GM19025 (cell line): ENCODE results near the gene TRAF2.

Source experiments
- ATAC-seq: cut with Tn5 transposase; IDR thresholded peaks from one replicate; pipeline ENCODE4 v1.9.1; 2021; ENCODE audit warnings: mild to moderate bottlenecking, low read depth, moderate library complexity; ENCODE audit not compliant: unreplicated experiment

TRAF2 gene

DNA sequence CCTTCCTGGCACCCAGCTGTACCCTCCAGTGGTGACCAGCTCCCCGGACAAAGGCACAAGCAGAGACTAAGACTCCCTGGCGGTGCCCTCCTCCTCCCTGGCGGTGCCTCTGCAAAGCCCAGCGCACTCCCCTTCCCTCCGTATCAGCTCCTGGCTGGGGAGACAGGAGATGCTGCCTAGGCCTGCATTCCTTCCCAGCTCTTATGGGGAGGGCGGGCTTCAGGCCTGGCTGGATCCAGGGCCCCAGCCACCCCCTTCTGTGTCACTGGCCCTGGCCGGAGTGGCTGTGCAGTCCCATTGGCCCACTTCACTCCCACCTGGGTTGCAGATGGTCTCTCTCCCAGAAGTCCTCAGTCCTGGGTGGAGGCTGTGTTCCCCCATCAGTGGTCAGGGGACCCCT is 72.2 kb downstream of the TRAF2 start:
- ATAC-seq, result no peak

DNA sequence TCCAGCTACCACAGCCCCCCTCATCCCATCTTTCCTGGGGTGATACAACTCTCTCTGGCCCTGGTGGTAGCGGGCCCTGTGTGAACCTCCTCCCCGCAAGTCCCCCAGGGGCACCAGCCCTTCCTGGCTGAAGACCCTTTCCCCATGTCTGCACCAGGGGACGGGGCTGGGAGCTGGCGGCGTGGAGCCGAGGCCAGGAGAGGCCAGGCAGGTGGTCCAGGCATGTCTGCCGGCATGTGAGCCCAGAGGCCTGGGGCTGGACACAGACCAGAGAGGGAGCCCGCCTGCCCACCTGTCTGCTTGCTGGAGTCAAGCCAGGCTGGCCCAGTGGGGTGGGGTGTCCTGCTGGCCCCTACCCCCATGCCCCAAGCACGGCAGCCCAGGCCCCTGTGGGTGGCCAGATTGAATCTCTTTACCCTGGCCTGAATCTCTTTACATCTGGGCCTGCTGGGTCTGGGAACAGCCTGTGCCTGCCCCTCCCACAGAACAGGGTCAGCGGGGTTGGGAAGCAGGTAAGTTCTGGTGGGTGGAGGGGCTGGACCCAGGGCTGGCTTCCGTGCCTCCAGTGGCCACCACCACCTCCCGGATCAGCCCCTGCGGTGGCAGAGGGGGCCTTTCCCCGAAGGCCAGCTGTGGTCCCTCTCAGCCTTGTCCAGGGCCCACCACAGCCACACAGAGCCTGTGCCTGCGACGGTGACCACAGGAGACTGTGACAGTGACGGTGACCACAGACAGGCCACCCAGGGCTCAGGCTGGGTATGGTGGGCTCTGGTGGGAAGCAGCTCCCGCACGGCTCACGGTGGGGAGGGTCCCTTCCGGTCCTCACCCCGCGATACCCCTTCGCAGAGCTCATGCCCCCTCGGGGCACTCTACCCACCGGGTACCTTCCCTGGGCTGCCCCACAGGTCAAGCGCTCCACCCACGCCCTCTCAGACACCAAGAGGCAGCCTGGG is 72.9 kb downstream of the TRAF2 start:
- ATAC-seq, result no peak

DNA sequence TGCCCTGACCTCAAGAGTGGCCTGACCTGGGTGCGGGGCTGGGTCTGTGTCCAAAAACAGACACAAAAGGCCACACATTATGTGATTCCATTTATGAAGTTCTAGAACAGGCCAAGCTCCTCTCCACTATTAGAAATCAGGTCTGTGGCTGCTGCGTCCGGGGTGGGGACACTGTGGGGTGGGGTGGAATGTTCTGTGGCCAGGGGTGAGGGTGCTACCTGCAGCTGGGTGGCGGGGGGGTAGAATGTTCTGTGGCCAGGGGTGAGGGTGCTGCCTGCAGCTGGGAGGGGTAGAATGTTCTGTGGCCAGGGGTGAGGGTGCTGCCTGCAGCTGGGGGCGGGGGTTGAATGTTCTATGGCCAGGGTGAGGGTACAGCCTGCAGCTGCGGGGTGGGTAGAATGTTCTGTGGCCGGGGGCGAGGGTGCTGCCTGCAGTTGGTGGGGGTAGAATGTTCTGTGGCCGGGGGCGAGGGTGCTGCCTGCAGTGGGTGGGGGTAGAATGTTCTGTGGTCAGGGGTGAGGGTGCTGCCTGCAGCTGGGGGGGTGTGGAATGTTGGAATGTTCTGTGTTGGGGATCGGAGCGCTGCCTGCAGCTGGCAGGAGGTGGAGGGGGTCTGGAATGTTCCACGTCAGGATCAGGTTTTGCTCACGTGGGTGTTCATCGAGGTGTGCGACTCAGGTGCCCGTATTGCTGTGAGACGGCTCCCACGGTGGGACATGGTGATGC is 74.1 kb downstream of the TRAF2 start:
- no peak for ATAC-seq

DNA sequence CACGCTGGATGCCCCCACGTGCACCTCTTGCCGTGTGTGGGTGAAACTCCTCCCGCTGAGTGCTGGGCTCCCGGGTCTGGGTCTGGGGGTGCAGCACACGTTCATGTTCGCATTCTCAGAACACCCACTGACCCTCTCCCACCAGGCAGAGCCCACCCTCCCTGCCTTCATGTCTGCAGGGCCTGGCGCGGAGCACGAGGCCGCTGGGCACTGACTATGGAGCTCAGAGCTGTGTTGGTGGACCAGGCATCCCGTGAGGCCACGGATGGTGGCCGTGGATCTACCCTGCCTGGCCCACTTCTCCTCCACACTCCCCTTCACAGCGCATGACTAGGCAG is 74.6 kb downstream of the TRAF2 start:
- no peak for ATAC-seq

DNA sequence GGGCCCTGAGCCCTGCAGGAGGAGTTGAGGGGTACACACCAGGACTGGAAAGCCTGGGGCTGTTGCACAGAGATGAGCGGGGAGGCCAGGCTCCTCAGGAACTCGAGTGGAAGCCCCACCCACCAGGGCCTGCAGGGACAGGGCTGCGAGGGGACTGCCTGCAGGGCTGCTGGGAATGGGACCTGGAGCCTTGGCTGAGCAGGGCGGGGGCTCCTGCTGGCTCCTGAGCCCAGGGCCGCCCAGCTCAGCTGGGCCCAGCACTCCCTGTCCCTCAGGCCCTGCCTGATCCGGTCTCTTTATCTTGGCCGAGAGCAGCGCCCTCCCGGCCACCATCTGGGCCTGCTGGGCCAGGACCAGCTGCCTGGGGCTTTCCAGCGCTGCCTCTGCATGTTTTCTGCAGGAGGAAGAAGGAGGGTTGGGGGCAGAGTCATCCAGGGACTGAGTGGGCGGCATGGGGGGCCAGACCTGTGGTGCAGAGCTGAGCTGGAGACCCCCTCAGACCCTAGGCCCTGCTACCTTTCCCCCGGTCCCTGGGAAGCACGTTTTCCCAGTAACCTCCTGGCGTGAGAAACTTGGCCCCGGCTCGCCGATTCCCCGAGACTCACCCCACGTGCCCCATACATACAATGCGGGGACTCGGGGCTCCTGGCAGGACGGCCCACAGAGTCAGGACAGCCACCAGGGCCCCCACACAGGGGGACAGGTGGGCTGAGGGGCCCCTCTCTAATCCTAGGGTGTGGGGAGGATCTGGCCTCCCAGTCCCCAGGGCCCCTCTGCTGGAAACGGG is 75.2 kb downstream of the TRAF2 start:
- ATAC-seq, result no peak

DNA sequence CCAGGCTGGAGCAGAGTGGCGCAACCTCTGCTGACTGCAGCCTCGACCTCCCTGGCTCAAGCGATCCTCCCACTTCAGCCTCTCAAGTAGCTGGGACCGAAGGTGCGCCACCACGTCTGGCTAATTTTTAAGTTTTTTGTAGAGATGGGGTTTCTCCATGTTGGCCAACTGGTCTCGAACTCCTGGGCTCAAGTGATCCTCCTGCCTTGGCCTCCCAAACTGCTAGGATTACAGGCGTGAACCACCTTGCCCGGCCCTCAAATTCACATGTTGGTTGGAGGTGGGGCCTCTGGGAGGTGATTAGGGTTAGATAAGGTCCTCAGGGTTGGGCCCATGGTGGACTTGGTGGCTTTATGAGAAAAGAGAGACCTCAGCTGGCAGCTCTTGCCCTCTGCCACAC is 75.8 kb downstream of the TRAF2 start:
- no peak for ATAC-seq

DNA sequence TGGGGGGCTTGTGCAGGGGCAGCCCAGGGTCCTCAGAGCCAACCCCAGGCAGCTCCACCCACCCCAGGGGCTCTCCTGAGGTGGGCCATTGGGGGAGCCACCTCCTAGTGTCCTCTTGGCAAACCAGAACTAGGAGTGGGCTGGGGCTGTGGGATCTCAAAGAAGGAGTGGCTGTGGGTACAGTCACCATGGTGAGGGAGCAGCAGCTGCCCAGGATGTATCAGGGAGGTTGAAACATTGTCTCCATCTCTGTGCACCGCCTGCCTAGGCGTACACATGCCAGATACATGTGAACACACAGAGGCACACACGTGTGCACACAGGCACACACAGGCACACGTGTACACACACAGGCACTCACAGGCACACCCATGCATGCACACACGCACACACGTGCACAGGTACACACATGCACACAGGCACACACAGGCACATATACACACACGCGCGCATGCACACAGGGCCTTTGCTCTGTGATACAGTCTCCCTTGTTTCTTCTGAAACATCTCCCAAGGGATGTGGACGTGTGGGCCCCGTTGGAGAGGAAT is 76.5 kb downstream of the TRAF2 start:
- ATAC-seq, result no peak

DNA sequence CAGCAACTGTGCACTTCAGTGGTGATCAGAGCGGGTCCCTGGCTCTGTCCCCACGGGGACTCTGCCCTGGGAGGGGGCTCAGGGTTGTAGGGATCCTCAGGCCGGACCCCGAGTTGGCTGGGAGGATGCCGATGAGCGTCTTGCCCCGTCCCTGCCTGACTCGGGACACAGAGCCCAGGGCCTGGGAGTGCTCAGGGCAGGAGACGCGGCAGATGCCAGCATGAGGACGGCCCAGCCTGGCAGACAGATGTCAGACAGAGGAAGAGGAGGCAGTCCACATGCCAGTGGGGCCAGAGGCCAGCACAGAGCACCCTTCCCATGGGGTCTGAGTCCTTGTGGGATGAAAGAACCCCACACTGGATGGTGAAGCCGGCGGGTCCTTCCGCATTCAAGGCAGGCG is 77.0 kb downstream of the TRAF2 start:
- ATAC-seq, result no peak

DNA sequence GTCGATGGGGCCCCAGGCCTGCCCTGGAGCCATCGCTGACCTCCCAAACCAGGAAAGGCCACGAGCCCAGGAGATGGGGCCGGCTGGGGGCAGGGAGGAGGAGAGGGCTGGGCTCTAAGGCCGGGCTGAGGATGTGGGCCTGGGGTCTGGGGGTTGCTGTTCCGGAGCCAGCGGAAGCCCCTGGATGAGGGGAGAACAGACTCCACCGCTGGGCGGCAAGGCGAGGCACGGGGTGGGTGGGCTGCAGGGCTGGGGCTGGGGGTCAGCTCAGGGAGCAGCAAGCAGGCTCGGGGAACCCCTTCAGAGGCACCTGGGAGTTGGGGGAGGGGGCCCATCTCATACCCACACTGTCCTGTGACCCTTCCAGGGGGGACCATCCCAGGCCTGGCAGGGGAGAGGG is 77.4 kb downstream of the TRAF2 start:
- no peak for ATAC-seq

DNA sequence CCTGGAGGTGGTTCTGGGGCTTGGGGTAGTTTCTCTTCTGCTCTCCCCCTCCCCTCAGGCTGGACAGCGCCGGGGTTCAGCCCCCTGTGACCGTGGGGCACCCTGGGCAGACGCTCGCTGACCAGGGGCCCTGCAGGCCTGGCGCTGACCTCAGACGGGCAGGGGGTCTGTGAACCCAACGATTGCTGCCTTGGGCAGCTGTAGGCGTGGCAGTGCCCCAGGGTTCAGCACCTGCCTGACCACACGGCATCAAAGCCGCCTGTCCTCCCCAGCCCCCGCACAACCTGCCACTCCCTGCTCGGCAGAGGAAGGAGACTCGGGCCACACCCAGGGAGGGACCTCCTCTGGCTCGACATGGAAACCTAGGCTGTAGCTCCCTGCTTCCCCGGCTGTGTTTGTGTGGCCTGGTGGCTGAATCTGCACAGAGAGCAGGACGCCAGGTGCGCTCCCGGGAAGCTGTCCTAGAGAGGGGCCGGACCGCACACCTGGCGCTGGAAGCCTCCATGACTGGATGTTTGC is 77.9 kb downstream of the TRAF2 start:
- no peak for ATAC-seq

DNA sequence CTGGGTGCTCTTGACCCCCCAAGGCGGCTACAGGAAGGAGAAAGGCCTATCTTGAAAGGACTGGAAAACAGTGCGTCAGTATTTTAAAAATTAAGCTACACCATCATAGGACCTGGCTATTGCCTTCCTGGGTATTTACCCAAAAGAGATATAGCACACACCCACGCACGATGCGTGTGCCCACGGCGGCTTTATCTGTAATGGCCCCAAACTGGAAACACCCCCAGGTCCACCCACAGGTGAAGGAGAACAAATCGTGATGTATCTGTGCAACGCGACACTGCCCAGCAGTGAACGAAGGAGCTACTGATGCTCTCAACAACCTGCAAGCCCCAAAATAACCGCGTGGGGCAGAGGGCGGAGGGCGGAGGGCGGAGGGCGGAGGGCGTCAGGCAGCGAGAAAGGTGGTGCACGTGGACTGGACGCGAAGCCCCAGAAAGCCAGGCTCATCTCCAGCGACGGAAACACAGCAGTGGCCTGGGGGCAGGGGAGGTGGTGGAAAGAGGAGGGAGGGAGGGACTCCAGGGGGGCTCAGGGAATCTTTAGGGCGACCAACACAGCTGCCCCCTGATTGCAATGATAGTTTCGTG is 78.6 kb downstream of the TRAF2 start:
- no peak for ATAC-seq

DNA sequence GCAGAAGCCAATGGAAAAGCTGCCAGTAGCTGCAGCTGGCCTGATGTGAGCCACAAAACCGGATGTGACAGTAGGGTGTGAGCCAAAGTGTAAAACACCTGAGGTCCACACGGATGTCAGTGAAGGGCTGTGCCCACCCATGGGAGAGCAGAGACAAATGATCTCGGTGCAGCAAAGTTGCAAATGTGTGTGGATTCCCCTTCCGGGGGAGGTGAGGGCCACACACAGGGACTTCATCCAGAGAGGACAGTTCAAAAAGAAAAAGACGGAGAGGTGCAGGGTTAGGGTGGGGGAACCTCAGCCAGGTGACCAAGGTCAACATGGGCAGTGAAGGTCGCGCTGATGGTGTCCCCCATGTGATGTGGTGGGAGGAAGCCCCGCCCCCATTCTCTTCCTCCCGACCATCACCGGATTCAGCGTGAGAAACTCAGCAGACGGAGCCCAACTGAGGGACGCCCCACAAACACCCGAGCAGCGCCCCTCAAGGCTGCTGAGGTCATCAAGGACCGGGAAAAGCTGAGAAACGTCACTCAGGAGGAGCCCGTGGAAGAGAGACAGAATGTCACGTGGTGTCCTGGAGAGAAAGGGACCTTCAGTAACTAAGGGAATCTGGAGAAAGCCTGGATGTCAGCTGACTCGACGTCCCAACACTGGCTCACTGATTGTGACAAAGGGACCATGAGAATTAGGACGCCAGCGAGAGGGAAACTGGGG is 79.6 kb downstream of the TRAF2 start:
- no peak for ATAC-seq

DNA sequence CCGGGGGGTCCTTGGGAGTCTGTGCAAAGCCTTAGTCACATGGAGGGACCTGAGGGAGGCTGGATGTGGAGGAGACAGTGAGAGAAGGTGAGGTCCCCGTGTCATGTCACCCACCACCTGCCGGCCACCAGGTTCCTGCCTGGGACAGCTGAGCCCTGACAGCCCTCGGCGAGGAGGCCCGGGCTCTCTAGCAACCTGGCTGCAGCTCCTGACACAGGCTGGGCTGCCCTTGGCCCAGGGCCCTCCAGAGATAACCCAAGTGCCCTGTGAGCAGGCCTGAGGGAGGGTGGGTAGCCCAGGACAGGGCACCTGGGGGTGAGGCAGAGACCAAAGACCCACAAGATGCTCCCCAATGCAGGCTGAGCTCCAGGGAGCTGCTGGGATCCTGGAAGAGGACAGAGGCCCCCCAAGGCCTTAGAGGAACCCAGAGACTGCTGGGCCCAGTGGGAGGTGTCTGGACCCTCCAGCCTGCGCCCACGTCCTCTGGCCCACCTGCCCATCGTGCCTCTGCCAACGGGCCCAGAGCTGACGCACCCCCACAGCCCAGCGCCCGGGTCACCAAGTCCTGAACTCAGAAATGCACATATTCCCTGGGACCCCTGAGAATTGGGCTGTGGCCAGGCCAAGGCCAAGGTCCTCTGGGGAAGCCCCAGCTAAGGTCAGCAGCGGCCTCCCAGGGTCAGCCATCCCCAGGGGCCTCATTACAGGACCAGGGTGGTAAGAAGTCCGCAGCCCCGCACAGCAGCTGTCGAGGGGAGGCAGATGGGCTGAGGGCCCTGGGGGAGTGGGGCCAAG is 82.2 kb downstream of the TRAF2 start:
- ATAC-seq, result no peak

DNA sequence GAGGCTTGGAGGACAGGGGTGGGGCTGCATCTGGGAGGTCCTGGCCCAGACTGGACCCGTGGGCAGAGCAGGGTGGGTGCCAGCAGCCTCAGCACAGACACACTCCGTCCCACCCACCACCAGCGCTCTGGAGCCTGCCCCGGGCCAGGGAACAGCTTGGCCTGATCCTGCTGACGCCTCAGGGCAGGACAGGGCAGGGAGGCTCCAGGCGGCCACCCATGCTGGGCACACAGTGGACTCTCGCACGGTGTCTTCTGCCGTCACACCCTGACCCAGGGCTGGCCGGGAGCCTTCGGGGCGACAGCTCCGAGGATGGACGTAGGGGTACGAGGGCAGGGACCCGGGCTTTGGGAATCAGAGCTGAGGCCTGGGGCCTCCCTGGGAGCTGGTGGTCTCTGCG is 82.8 kb downstream of the TRAF2 start:
- no peak for ATAC-seq

DNA sequence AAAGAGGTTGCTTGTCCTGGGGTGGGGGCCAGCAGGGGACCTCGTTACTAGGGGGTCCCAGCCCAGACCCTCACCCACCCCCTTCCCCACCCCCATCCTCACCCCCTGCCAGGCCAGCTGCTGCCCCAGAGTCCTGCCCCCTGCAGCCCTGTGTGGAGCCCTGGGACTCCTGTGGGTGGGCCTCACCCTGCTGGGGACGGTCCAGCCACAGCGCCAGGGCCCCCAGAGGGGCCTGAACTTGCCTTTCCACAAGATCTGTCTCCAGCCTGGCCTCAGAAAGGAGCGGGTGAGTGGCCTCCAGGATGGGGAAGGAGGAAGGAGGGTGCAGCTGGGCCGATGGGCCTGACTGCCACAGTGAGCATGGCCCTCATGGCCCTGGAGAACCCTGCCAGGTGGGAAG is 83.5 kb downstream of the TRAF2 start:
- no peak for ATAC-seq

DNA sequence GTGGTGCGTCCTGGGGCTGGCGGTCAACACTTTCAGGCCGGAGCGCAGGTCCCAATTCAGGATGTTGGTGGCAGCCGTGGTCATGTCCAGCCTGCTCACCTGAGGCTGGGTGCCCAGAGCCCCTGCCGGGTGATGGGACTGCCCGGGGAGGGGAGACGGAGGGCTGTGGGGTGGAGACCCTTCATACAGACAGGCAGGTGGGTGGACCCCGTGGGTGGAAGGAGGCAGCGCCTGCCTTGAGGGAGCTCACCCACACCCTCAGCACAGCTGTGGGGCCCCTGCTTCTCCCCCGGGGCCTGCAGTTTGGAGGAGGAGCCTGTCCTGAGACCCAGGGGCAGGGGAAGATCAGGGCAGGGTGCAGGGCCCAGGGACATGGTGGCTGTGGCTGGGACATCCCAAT is 84.0 kb downstream of the TRAF2 start:
- ATAC-seq, result no peak

DNA sequence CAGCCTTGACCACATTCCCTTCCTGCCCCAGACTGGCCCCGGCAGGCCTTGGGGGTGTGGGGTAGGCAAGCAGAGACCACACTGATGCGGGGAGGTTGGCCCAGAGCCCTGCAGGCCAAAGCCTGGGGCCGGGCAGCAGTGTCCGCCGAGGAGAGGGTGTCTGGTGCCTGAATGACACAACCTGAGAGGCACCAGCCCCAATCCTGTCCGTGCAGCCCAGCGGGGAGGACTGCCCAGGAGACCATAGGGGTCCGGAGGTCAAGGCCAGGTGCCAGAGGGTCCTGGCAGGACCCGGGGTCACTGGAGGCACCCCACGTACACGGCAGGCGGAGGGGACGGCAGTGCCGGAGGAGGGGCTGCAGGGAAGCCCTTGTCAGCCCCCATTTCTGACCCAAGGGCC is 85.4 kb downstream of the TRAF2 start:
- no peak for ATAC-seq

DNA sequence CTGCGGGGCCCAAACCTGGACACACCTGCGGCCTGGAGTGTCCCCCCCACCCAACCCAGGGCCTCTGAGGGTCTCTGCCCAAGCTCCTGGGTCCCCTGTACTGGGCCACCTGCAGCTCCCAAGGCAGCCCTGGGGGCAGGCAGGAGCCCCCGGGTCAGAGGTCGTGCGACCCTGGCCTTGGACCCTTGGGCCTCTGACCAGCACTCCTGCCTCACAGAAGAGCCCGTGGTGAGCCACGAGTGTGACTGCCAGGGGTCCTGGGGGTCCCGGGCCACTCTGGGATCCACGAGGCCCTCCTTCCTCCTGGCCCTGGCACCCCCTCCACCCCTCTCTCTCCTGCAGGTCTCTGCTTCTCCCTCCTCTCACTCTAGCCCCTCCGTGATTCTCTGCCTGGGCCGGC is 86.0 kb downstream of the TRAF2 start:
- no peak for ATAC-seq

DNA sequence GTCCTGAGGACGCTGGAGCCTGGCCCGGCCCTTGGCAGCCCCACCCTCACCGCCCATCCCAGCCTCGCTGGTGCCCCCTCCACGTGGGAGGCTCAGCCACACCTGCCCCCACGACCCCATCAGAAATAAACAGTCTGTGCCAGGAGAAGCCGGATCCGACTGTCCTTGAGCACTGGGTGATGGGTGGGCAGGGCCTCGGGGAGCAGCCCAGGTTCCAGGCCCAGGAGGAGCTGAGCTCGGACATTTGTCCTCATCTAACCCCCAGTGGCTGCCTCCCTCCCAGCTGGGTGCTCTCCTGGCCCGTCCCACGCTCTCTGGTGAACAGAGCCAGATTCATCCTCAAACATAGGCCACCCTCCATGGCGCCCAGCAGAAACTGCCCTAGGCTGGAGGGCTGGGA is 86.4 kb downstream of the TRAF2 start:
- no peak for ATAC-seq
